ENCODE data around the gene NPPC.

Gene NPPC

GRCh38 chr2:231935207-231935524 lies 9.0 kb upstream of the NPPC start:
- DNase-seq (ENCODE audit: low spot score) = no peak

GRCh38 chr2:231934441-231935206 lies 8.4 kb upstream of the NPPC start:
- no peak for DNase-seq (ENCODE audit: low spot score)

GRCh38 chr2:231933916-231934401 lies 7.8 kb upstream of the NPPC start:
- no peak for DNase-seq (ENCODE audit: low spot score)

- no peak for DNase-seq (ENCODE audit: low spot score)
These were observed 7.1 kb upstream of the NPPC start for GRCh38 chr2:231932985-231933915.

GRCh38 chr2:231932711-231932970 lies 6.4 kb upstream of the NPPC start:
- no peak for DNase-seq (ENCODE audit: low spot score)

- no peak for DNase-seq (ENCODE audit: low spot score)
These were observed 5.3 kb upstream of the NPPC start for GRCh38 chr2:231931481-231931915.

GRCh38 chr2:231930593-231931281 lies 4.5 kb upstream of the NPPC start:
- no peak for DNase-seq (ENCODE audit: low spot score)

GRCh38 chr2:231929961-231930592 lies 3.9 kb upstream of the NPPC start:
- no peak for DNase-seq (ENCODE audit: low spot score)

- DNase-seq (ENCODE audit: low spot score) = no peak
These were observed 2.9 kb upstream of the NPPC start for GRCh38 chr2:231928901-231929725.

- no peak for DNase-seq (ENCODE audit: low spot score)
These were observed 2.3 kb upstream of the NPPC start for GRCh38 chr2:231928481-231928880.

- no peak for DNase-seq (ENCODE audit: low spot score)
These were observed 1.3 kb upstream of the NPPC start for GRCh38 chr2:231927566-231927890.

- DNase-seq (ENCODE audit: low spot score) = no peak
These were observed 767 bp upstream of the NPPC start for GRCh38 chr2:231926761-231927565.

- peak; percentile 67 for DNase-seq (ENCODE audit: low spot score)
These were observed 655 bp downstream of the NPPC start for GRCh38 chr2:231925303-231926179.

- DNase-seq (ENCODE audit: low spot score) = no peak
These were observed 1.3 kb downstream of the NPPC start for GRCh38 chr2:231924889-231925275.

- DNase-seq (ENCODE audit: low spot score) = no peak
These were observed 2.0 kb downstream of the NPPC start for GRCh38 chr2:231923951-231924888.

- DNase-seq (ENCODE audit: low spot score) = no peak
These were observed 3.2 kb downstream of the NPPC start for GRCh38 chr2:231923010-231923344.

- DNase-seq (ENCODE audit: low spot score) = no peak
These were observed 3.7 kb downstream of the NPPC start for GRCh38 chr2:231922311-231923009.

- DNase-seq (ENCODE audit: low spot score) = no peak
These were observed 5.4 kb downstream of the NPPC start for GRCh38 chr2:231920795-231921194.
